ENCODE data around the gene MAPK1. TPM values are rescaled to one million over a fixed set of nuclear protein-coding genes. Genes with fewer than 3 reads are reported as not detected.
A peak's percentile ranks its signal among the peaks of the same experiment; 100 is the strongest.

Gene MAPK1
- total RNA-seq, 1 donor from 2014 or later = 149 TPM

DNA sequence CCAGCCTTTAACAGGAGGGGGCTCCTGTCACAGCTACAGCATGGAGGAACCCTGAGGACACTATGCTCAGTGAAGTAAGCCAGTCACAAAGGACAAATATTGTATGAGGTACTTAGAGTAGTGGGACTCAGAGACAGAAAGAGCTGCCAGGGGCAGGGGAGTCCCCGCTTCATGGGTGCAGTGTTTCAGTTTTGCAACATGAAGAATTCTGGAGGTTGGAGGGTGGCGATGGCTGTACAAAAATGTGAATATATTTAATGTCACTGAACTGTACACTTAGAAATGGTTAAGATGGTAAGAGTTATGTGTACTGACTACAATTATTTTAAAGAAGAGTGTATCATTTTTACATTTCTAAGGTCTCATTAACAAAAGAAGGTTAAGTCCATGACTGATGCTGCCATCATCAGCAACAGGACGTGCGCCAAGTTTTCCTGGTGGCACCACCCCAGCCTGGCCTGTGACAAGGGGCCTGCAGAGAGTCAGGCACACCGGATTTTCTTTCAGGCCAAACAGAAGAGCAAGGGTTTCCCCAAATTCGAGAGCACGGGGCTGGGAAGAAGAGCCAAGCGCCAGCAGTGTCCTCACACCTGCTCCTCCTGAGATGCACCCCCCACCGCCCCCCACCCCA, 153.9 kb downstream of the MAPK1 start:
- CTCF ChIA-PET = interaction anchor here (0.8 to 2.4 kb wide), 5 partner anchors 223 to 239 kb away, joined by 3 to 13 read pairs (median 5); partner anchors contain the start of gene PPM1F
- TF ChIP-seq CTCF (IDR thresholded peaks at IDR 0.05) = peak; percentile 1
- Mint-ChIP-seq H3K4me3 (peak overlapping the region; percentile 28), H3K27me3 (no peaks in the 10 kb centered on the region), H3K27ac (peak overlapping the region; percentile 27), H3K36me3 (ENCODE audit: low read depth) (peaks cover 18% of the 10 kb centered on the region), H3K9me3 (no peaks in the 10 kb centered on the region), H3K4me1 (peaks cover 10% of the 10 kb centered on the region)
- ATAC-seq (ENCODE audit: low read depth) (peak; percentile 54), DNase-seq (no peak)
- POLR2A ChIA-PET = interaction anchor here (1.0 kb wide), 1 partner anchor 239 kb away, joined by 4 read pairs; the partner anchor contains the start of gene PPM1F
- intact Hi-C loops (cut with micrococcal nuclease) = loop anchor here (1.0 to 10.0 kb wide), 4 partner anchors 13 to 239 kb away; partner anchors contain the start of gene PPM1F

- Mint-ChIP-seq H3K4me3 (peak overlapping the region; percentile 28), H3K9me3 (no peaks in the 10 kb centered on the region), H3K4me1 (peaks cover 8% of the 10 kb centered on the region), H3K27me3 (no peaks in the 10 kb centered on the region), H3K27ac (peak overlapping the region; percentile 27), H3K36me3 (ENCODE audit: low read depth) (peaks cover 19% of the 10 kb centered on the region)
- peak; percentile 95 for ATAC-seq (ENCODE audit: low read depth)
- no peak for DNase-seq
- ChIA-PET CTCF (interaction anchor here (0.8 to 2.4 kb wide), 5 partner anchors 223 to 239 kb away, joined by 3 to 13 read pairs (median 5); partner anchors contain the start of gene PPM1F), POLR2A (interaction anchor here (1.0 kb wide), 1 partner anchor 240 kb away, joined by 4 read pairs; the partner anchor contains the start of gene PPM1F)
- TF ChIP-seq CTCF (IDR thresholded peaks at IDR 0.05) = peak; percentile 25
- intact Hi-C loops (cut with micrococcal nuclease) = loop anchor here (1.0 to 10.0 kb wide), 4 partner anchors 13 to 240 kb away; partner anchors contain the start of gene PPM1F
These were observed 154.6 kb downstream of the MAPK1 start for GRCh38 chr22:21712751-21713427.

DNA sequence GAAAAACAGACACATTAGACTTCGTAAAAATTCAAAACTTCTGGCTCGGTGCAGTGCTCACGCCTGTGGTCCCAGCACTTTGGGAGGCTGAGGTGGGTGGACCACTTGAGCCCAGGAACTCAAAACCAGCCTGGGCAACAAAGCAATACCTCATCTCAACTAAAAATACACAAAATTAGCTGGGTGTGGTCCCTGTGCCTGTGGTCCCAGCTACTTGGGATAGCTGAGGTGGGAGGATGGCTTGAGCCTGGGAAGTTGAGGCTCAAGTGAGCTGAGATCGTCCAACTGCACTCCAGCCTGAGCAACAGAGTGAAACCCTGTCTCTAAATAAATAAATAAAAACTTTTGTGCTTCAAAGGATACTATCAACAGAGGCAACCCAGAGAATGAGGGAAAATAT, 155.6 kb downstream of the MAPK1 start:
- peaks cover 23% of the 10 kb centered on the region for H3K36me3 Mint-ChIP-seq (ENCODE audit: low read depth)
- intact Hi-C loops (cut with micrococcal nuclease) = loop anchor here (2.0 to 10.0 kb wide), 2 partner anchors 53 to 241 kb away; partner anchors contain the start of gene PPM1F
- H3K4me1 Mint-ChIP-seq = peaks cover 12% of the 10 kb centered on the region
- no peak for TF ChIP-seq CTCF (IDR thresholded peaks at IDR 0.05)
- no peaks in the 10 kb centered on the region for H3K9me3 Mint-ChIP-seq
- H3K4me3 Mint-ChIP-seq = no peak overlapping the region
- DNase-seq (no peak), ATAC-seq (ENCODE audit: low read depth) (no peak)
- H3K27ac Mint-ChIP-seq = no peak overlapping the region
- H3K27me3 Mint-ChIP-seq = no peaks in the 10 kb centered on the region
- ChIA-PET POLR2A (no interaction called here), CTCF (interaction anchor here (2.1 to 2.4 kb wide), 2 partner anchors 227 to 241 kb away, joined by 6 to 13 read pairs; partner anchors contain the start of gene PPM1F)

DNA sequence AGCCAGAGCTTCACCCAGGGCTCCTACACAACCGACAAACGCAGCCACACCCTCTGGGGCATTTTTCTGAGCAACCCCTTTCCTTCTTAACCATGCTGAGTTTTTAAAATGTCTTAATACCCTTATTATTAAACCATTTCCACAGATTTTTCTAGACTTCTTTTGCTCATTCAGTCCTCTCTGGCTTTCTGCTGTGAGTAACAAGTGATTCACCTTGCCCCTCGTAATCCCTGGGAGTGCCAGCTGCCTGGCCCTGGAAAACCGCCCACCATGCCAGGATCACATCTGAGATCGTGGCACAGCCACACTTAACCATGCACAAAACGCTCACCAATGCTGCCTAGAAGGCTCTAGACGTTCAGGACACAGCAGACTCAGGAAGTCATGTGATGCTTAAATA, 157.3 kb downstream of the MAPK1 start:
- CTCF ChIA-PET = interaction anchor here (1.1 to 1.2 kb wide), 2 partner anchors 226 to 242 kb away, joined by 3 to 5 read pairs; partner anchors contain the start of gene PPM1F
- intact Hi-C loops (cut with micrococcal nuclease) = loop anchor here (10.0 kb wide), 1 partner anchor 55 kb away; no protein-coding TSS in a partner anchor
- Mint-ChIP-seq H3K36me3 (ENCODE audit: low read depth) (peaks cover 22% of the 10 kb centered on the region), H3K27me3 (no peaks in the 10 kb centered on the region), H3K27ac (no peak overlapping the region), H3K4me1 (peaks cover 12% of the 10 kb centered on the region), H3K9me3 (no peaks in the 10 kb centered on the region), H3K4me3 (no peak overlapping the region)
- POLR2A ChIA-PET = no interaction called here
- no peak for TF ChIP-seq CTCF (IDR thresholded peaks at IDR 0.05)
- ATAC-seq (ENCODE audit: low read depth) (no peak), DNase-seq (no peak)

GRCh38 chr22:21709688-21710087, 157.8 kb downstream of the MAPK1 start:
- no peaks in the 10 kb centered on the region for H3K9me3 Mint-ChIP-seq
- TF ChIP-seq CTCF (IDR thresholded peaks at IDR 0.05) = no peak
- intact Hi-C loops (cut with micrococcal nuclease) = loop anchor here (10.0 kb wide), 1 partner anchor 55 kb away; no protein-coding TSS in a partner anchor
- DNase-seq (no peak), ATAC-seq (ENCODE audit: low read depth) (no peak)
- H3K36me3 Mint-ChIP-seq (ENCODE audit: low read depth) = peaks cover 22% of the 10 kb centered on the region
- H3K4me1 Mint-ChIP-seq = peaks cover 12% of the 10 kb centered on the region
- CTCF ChIA-PET = interaction anchor here (1.2 kb wide), 1 partner anchor 243 kb away, joined by 5 read pairs; the partner anchor contains the start of gene PPM1F
- POLR2A ChIA-PET = no interaction called here
- no peak overlapping the region for H3K4me3 Mint-ChIP-seq
- no peaks in the 10 kb centered on the region for H3K27me3 Mint-ChIP-seq
- H3K27ac Mint-ChIP-seq = no peak overlapping the region
